ENCODE results near the gene CALML5.

- TF ChIP-seq POLR2A (IDR thresholded peaks at IDR 0.05) (no peak), CTCF (IDR thresholded peaks at IDR 0.05) (no peak)
These were observed 33.8 kb upstream of the CALML5 start for GRCh38 chr10:5533098-5533731.

All from thyroid gland (tissue), 4 donors.